GM12801 (cell line): ENCODE results near the gene SNAP91.

ENCODE experiments used
- CTCF ChIP-seq: IDR thresholded peaks from one replicate; pipeline ENCODE4 v1.5.1; 2011; ENCODE audit warnings: control low read depth; ENCODE audit not compliant: insufficient read length; ENCODE audit errors: extremely low read depth

SNAP91 gene

DNA sequence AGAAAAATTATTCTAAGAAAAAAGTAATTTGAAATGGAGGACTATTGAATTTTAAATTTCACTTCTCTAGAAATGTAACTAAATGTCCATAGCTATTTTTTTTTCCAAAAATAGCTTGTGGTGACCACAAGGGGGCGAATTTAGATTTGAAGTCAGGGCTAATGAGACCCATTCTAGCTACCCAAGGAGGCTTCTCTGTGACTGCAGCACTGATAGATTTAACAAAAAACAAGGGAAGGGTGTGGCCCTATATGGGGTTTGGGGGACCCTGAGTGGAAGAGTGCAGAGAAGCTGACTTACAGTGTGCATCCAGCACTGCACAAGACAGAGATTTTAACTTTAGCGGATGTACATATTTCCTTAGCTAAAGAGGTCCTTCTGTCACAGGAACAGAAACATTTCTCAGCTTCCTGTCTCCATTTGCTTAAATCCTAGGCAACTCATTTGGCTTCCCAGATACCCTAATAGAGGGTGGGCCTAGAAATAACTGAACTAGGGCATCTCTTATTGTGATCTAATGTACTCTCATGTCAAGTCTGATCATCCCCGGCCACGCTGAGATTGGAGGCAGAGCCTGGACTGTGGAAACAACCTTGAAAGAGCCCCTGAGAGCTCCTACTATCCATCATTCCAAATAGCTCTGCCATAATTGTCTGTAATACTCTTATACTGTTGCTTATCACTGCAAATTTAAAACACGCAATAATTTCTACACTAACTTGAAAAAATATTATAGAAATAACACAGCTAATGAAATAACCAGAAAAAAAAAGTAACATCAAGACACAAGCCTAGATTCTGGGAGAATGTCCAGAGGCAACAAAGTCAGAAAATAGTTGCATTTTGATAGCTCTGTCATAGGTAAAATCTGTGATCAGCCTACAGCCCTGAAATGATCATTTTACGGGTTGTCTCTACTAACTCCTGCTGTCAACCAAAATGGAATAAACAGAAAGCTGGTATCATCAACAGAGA lies 93.6 kb downstream of the SNAP91 start:
- no peak for TF ChIP-seq CTCF

DNA sequence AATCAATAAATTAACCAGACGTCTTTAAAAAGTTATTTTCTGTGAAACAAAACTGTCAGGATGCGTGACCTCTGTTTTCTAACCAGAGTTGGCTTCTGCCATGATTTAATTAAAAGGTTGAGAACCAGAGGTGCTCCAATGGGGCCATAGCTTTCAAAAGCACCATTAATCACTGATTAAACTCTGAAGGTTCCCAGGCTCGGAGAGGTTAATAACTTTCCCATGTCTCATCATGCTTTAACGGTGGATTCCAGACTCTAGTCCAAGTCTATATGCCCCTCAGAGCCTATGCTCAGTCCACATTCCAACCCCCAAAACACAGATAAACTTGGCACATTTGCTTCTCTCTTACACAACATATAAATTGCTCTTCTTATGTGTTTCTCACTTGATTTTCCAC lies 95.5 kb downstream of the SNAP91 start:
- no peak for TF ChIP-seq CTCF

GRCh38 chr6:83609248-83609647 lies 99.7 kb downstream of the SNAP91 start:
- no peak for TF ChIP-seq CTCF

- TF ChIP-seq CTCF = no peak
These were observed 103.4 kb downstream of the SNAP91 start for GRCh38 chr6:83605517-83605916.

DNA sequence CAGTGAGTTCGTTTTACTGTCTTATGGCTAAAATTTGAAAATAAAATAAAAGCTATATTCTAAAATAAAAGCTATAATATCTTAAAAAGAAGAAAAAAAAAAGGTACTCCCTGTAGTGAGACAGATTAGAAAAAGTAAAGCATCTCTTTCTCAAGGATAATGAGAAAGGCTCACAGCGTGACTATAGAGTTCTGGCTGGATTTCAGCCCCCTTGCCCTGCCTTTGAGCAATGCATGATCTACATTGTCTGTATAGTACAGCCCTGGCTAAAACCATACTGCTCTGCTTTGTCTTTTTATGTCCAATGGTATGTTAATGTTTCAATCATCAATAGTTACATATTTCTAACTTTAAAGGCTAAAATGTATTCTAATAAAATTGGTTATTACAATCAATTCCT lies 105.3 kb downstream of the SNAP91 start:
- no peak for TF ChIP-seq CTCF

GRCh38 chr6:83601119-83601518 lies 107.8 kb downstream of the SNAP91 start:
- TF ChIP-seq CTCF = no peak

DNA sequence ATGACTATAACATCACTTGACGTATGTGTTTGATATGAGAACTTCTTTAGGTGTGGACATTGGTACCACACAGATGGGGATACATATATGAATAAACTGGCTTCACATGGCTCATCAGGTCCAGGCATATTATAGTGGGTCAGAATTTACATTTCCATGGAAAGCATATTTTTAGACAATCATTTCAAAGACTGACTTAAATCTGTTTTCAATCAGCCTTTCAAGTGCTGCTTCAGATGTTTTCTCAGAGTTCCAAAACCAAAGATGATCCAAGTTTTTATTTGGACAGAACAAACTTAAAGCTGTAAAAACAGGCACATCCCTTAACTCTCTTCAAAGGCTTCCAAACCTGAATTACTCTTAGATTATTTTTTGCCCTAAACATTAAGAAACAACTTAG lies 108.4 kb downstream of the SNAP91 start:
- TF ChIP-seq CTCF = no peak
